ENCODE data around the gene NUP58. TPM values are rescaled to one million over a fixed set of nuclear protein-coding genes. Genes with fewer than 3 reads are reported as not detected.

Gene NUP58
- total RNA-seq, 1 experiment from 2014 or later = 106 TPM

DNA sequence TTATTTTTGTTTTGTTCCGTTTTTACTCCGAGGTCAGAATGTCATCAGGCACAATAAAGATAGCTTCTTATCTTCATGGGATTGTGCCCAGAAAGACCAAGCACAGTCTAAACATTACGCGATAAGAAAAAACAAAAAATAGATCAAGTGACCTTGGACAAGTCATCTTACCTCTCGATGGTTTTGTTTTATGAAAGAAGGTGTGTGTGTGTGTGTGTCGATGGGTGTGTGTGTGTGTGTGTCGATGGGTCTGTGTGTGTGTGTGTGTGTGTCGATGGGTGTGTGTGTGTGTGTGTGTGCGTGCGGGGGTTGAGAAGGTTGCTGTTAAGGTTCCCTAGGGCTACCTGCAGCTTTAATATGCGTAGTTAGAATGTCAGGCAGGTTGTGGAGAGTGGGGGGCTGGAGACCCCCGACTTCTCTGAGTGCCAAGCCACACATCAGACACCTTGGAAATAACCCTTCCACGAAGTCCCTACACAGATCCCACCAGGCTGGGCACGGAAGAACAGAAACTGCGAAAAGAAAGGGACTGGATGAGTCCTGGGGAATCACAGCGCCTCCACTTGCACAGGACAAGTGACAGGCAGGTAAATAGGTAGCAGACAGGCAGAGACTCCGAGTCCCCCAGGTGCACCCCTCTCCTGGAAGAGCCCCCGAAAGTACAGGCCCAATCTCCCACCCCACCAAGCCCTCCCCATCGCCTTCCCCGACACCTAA is 69.9 kb downstream of the NUP58 start:
- intact Hi-C loops (cut with micrococcal nuclease) = no loop called here
- Mint-ChIP-seq H3K27me3 (ENCODE audit: insufficient read depth, unreplicated experiment) (peaks cover 47% of the 10 kb centered on the region), H3K36me3 (ENCODE audit: insufficient read depth, unreplicated experiment) (no peaks in the 10 kb centered on the region), H3K9me3 (ENCODE audit: unreplicated experiment) (no peaks in the 10 kb centered on the region), H3K4me1 (ENCODE audit: insufficient read depth, unreplicated experiment) (no peaks in the 10 kb centered on the region), H3K4me3 (ENCODE audit: unreplicated experiment) (no peak overlapping the region), H3K27ac (ENCODE audit: low read depth, unreplicated experiment) (no peak overlapping the region)
- ChIA-PET POLR2A (no interaction called here), CTCF (interaction anchor here (0.5 to 0.6 kb wide), 4 partner anchors 9 to 1561 kb away, joined by 3 to 8 read pairs (median 4); no protein-coding TSS in a partner anchor)
- BruUV-seq (replicated peaks) = no TSS peak
- no peak for TF ChIP-seq CTCF (IDR thresholded peaks at IDR 0.05; ENCODE audit: unreplicated experiment)
- no peak for DNase-seq (ENCODE audit: unreplicated experiment)

DNA sequence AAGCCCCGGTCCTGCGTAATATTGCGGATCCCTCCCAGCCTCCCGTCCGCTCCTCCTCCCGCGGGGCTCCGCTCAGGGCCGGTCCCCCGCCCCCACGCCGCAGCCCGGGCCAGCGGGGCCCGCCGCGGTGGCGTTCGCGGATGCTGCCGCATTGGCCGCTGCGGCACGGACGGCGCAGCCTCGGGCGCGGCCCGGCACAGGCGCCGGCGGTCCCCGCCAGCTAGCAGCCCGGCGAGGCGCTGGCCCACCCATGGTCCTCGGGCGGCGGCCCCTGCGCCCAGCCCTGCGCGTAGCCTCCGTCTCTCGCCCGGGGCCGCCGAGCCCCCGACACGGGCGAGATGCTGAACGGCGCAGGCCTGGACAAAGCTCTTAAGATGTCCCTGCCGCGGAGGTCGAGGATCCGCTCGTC is 70.5 kb downstream of the NUP58 start, which contains the start of gene ATP8A2:
Gene ATP8A2, plus strand, starts transcription at position 100 of the 409 bp plus-strand sequence. Its CDS starts 239 bp downstream, at position 339.
- no peaks in the 10 kb centered on the region for H3K36me3 Mint-ChIP-seq (ENCODE audit: insufficient read depth, unreplicated experiment)
- intact Hi-C loops (cut with micrococcal nuclease) = no loop called here
- no peak for TF ChIP-seq CTCF (IDR thresholded peaks at IDR 0.05; ENCODE audit: unreplicated experiment)
- CTCF ChIA-PET = interaction anchor here (0.6 kb wide), 1 partner anchor 292 kb away, joined by 3 read pairs; no protein-coding TSS in a partner anchor
- H3K27me3 Mint-ChIP-seq (ENCODE audit: insufficient read depth, unreplicated experiment) = peaks cover 47% of the 10 kb centered on the region
- H3K4me1 Mint-ChIP-seq (ENCODE audit: insufficient read depth, unreplicated experiment) = no peaks in the 10 kb centered on the region
- BruUV-seq (replicated peaks) = no TSS peak
- no peak within 1 kb of the TSS for H3K27ac Mint-ChIP-seq (ENCODE audit: low read depth, unreplicated experiment)
- no peaks in the 10 kb centered on the region for H3K9me3 Mint-ChIP-seq (ENCODE audit: unreplicated experiment)
- POLR2A ChIA-PET = no interaction called here
- H3K4me3 Mint-ChIP-seq (ENCODE audit: unreplicated experiment) = no peak within 1 kb of the TSS
- DNase-seq (ENCODE audit: unreplicated experiment) = no peak

- Mint-ChIP-seq H3K27me3 (ENCODE audit: insufficient read depth, unreplicated experiment) (peaks cover 47% of the 10 kb centered on the region), H3K27ac (ENCODE audit: low read depth, unreplicated experiment) (no peak overlapping the region), H3K4me3 (ENCODE audit: unreplicated experiment) (no peak overlapping the region)
Measured at GRCh38 chr13:25372284-25373081, 71.1 kb downstream of the NUP58 start.

More at GRCh38 chr13:25372284-25373081, 71.1 kb downstream of the NUP58 start:
- CTCF ChIA-PET = interaction anchor here (0.9 kb wide), 1 partner anchor 112 kb away, joined by 5 read pairs; no protein-coding TSS in a partner anchor
- no TSS peak for BruUV-seq (replicated peaks)
- Mint-ChIP-seq H3K9me3 (ENCODE audit: unreplicated experiment) (no peaks in the 10 kb centered on the region), H3K36me3 (ENCODE audit: insufficient read depth, unreplicated experiment) (no peaks in the 10 kb centered on the region), H3K4me1 (ENCODE audit: insufficient read depth, unreplicated experiment) (no peaks in the 10 kb centered on the region)
- DNase-seq (ENCODE audit: unreplicated experiment) = no peak
- intact Hi-C loops (cut with micrococcal nuclease) = no loop called here
- TF ChIP-seq CTCF (IDR thresholded peaks at IDR 0.05; ENCODE audit: unreplicated experiment) = no peak
- POLR2A ChIA-PET = no interaction called here

Measured in MCF 10A (cell line).